Vagina (tissue), 2 donors: Measurements from ENCODE around the gene SLC39A11.

Experiments
- CTCF ChIP-seq, 3 experiments: fragments of 450-650 bp in 2 of 3; fragments of 200-600 bp in 1 of 3; sonication (generic) in 1 of 3; IDR thresholded peaks; one replicate each; pipeline ENCODE4 v1.5.1; 2017 to 2019; ENCODE audit warnings: antibody characterized with exemption in 3 of 3, mild to moderate bottlenecking in 2 of 3, moderate library complexity in 2 of 3
- POLR2A ChIP-seq, 2 donors: fragments of 450-650 bp; IDR thresholded peaks; one replicate each; pipeline ENCODE4 v1.6.1; 2017; ENCODE audit warnings: antibody characterized with exemption in 2 of 2, mild to moderate bottlenecking in 2 of 2, moderate library complexity in 2 of 2

GRCh38 chr17:73015722-73016276, 76.7 kb downstream of the SLC39A11 start:
- no peak for TF ChIP-seq POLR2A (IDR thresholded peaks at IDR 0.05)
- no peak for TF ChIP-seq CTCF (IDR thresholded peaks at IDR 0.05)
